ENCODE data around the gene COL18A1.

Gene COL18A1

GRCh38 chr21:45475004-45475685, 70.2 kb downstream of the COL18A1 start:
- Histone ChIP-seq H3K27me3 (ENCODE audit: low read depth, low read length) (no peaks in the 10 kb centered on the region), H3K36me3 (replicated peaks; ENCODE audit: low read depth, low read length) (no peaks in the 10 kb centered on the region), H3K9ac (ENCODE audit: low read length) (no peak overlapping the region), H3K4me3 (ENCODE audit: low read length) (no peak overlapping the region), H2AFZ (ENCODE audit: low read depth, low read length) (no peak overlapping the region), H3K79me2 (ENCODE audit: low read length) (no peaks in the 10 kb centered on the region), H3K9me3 (ENCODE audit: insufficient read depth, low read length) (no peaks in the 10 kb centered on the region), H4K20me1 (ENCODE audit: insufficient read depth, low read length) (no peaks in the 10 kb centered on the region), H3K27ac (ENCODE audit: low read length) (no peak overlapping the region), H3K4me2 (ENCODE audit: low read length) (no peak overlapping the region), H3K4me1 (ENCODE audit: low read length) (peaks cover 9% of the 10 kb centered on the region; the same call in 1 of the 2 replicates)
- no peak for TF ChIP-seq EZH2phosphoT487 (IDR thresholded peaks at IDR 0.05; ENCODE audit: low read depth)
- no peak for TF ChIP-seq CTCF (IDR thresholded peaks at IDR 0.05; ENCODE audit: low read depth, low read length)

DNA sequence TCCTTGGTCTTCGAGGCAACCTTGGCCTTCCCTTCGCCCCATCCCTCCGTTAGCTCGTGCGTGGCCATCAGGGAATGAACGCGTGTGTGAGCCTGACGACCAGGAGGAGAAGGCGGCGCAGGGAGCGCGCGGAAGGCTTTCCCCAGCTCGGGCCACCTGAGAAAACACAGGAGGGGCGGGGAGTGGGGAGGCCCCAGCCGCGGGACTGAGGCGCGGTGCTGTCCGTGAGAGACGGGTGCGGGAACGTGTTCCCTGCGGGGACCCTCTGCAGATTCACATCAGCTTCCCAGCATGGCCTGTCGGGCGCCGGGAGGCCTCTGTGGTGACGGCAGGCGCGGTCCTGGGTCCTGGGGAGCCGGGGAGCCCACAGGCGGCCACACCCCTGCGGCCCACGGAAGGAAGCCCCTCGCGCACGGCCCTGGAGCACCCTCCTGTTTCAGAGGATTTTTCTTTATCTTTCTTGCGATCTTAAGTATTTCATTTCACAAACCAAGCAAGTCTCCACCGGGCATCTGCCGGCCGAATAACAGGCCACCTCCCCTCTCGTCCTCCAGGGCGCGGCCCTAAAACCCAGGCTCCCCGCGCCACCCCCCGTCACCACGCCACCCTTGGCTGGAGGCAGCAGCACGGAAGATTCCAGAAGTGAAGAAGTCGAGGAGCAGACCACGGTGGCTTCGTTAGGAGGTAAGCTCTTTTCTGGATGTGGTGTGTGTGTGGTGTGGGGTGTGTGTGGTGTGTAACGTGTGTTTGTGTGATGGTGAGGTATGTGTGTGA, 71.0 kb downstream of the COL18A1 start:
- Histone ChIP-seq H3K9ac (ENCODE audit: low read length) (no peak overlapping the region), H4K20me1 (ENCODE audit: insufficient read depth, low read length) (no peaks in the 10 kb centered on the region), H3K4me2 (ENCODE audit: low read length) (no peak overlapping the region), H3K4me3 (ENCODE audit: low read length) (no peak overlapping the region), H3K4me1 (ENCODE audit: low read length) (peaks cover 9% of the 10 kb centered on the region; the same call in 1 of the 2 replicates), H3K36me3 (replicated peaks; ENCODE audit: low read depth, low read length) (no peaks in the 10 kb centered on the region), H3K27me3 (ENCODE audit: low read depth, low read length) (no peaks in the 10 kb centered on the region), H3K27ac (ENCODE audit: low read length) (no peak overlapping the region), H3K9me3 (ENCODE audit: insufficient read depth, low read length) (no peaks in the 10 kb centered on the region), H3K79me2 (ENCODE audit: low read length) (no peaks in the 10 kb centered on the region), H2AFZ (ENCODE audit: low read depth, low read length) (no peak overlapping the region)
- TF ChIP-seq EZH2phosphoT487 (IDR thresholded peaks at IDR 0.05; ENCODE audit: low read depth) (no peak), CTCF (IDR thresholded peaks at IDR 0.05; ENCODE audit: low read depth, low read length) (no peak)

GRCh38 chr21:45476582-45476981, 71.6 kb downstream of the COL18A1 start:
- Histone ChIP-seq H3K4me3 (ENCODE audit: low read length) (no peak overlapping the region), H3K9me3 (ENCODE audit: insufficient read depth, low read length) (no peaks in the 10 kb centered on the region), H4K20me1 (ENCODE audit: insufficient read depth, low read length) (no peaks in the 10 kb centered on the region), H3K4me1 (ENCODE audit: low read length) (peaks cover 9% of the 10 kb centered on the region; the same call in 1 of the 2 replicates), H3K27me3 (ENCODE audit: low read depth, low read length) (no peaks in the 10 kb centered on the region), H3K79me2 (ENCODE audit: low read length) (no peaks in the 10 kb centered on the region), H3K36me3 (replicated peaks; ENCODE audit: low read depth, low read length) (no peaks in the 10 kb centered on the region), H3K27ac (ENCODE audit: low read length) (no peak overlapping the region), H2AFZ (ENCODE audit: low read depth, low read length) (no peak overlapping the region), H3K4me2 (ENCODE audit: low read length) (no peak overlapping the region), H3K9ac (ENCODE audit: low read length) (no peak overlapping the region)
- TF ChIP-seq EZH2phosphoT487 (IDR thresholded peaks at IDR 0.05; ENCODE audit: low read depth), result no peak
- TF ChIP-seq CTCF (IDR thresholded peaks at IDR 0.05; ENCODE audit: low read depth, low read length), result no peak

Data from OCI-LY3 (cell line).